T-helper 2 cell treated with Interferon-gamma antibody and Interleukin-4, amounts not matched to agents 100 ng/mL and 5 ng/mL, for 36 hours (primary cell): Measurements from ENCODE around the gene SDK2. TPM values are rescaled to one million over a fixed set of nuclear protein-coding genes. Genes with fewer than 3 reads are reported as not detected.
"Not testable (repeated sequence)": the region's sequence is repeated elsewhere in the genome, so short reads cannot be mapped to it uniquely, and the experiment has no call there.

Source experiments
- intact Hi-C: fragments of 100-400 bp; cut with micrococcal nuclease; formaldehyde crosslinking; loops from one replicate; pipeline ENCODE4 v1.15.1; 2023
- total RNA-seq: library from RNA; stranded (reverse); gene quantifications from 2 replicates; pipeline ENCODE4 v1.2.3, GENCODE V29; 2022

The SDK2 gene
- total RNA-seq, 1 donor from 2014 or later: 2.9 TPM

- intact Hi-C loops: no loop called here
Measured at GRCh38 chr17:73334771-73335513, 309.3 kb downstream of the SDK2 start.

DNA sequence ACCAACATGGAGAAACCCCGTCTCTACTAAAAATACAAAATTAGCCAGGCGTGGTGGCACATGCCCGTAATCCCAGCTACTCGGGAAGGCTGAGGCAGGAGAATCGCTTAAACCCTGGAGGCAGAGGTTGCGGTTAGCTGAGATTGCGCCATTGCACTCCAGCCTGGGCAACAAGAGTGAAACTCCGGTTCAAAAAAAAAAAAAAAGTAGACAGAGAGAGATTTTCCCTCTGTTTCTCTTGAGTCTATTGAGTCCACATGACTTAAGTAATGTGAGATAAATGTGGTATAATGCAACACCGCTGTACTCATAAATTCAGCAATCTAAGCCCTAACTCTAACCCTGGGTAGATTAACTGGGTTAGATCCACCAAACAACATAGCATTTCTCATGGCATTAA, 310.8 kb downstream of the SDK2 start:
- intact Hi-C loops: not testable (repeated sequence)

DNA sequence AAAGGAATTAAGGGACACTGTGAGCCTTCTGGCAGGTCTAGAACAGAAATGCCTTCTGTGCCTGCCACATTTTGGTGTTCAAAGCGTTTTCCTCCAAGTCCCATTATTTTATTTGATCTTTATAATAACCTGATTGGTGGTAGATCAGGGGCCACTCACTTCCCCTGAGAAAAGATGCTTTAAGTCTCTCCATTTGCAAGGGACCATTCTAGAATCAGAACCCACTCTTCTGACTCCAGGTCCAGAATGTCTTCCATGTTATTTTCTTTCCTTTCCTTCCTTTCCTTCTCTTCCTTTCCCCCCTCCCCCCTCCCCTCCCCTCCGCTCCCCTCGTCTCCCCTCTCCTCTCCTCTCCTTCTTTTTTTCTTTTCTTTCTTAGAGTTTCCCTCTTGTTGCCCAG, 313.2 kb downstream of the SDK2 start:
- intact Hi-C loops: no loop called here

- intact Hi-C loops: no loop called here
Measured at GRCh38 chr17:73327676-73328075, 316.6 kb downstream of the SDK2 start.

- intact Hi-C loops: no loop called here
Measured at GRCh38 chr17:73325527-73325842, 318.8 kb downstream of the SDK2 start.

GRCh38 chr17:73324711-73325526, 319.3 kb downstream of the SDK2 start:
- intact Hi-C loops: no loop called here

DNA sequence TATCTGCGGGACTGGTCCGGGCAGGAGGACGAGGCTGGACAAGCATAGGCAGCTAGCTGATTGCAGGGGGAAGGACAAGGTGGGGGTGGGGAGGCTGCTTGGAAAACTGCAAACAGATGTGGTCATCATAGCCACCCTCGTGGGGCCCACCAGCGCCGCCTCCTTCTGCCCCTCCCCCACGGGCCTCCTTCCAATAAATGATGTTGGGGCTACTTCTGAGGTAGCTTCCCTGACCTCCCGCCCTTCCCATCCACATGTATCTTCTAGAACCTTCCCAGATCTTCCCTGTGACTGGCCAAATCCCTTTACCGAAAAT, 320.1 kb downstream of the SDK2 start:
- intact Hi-C loops: no loop called here

DNA sequence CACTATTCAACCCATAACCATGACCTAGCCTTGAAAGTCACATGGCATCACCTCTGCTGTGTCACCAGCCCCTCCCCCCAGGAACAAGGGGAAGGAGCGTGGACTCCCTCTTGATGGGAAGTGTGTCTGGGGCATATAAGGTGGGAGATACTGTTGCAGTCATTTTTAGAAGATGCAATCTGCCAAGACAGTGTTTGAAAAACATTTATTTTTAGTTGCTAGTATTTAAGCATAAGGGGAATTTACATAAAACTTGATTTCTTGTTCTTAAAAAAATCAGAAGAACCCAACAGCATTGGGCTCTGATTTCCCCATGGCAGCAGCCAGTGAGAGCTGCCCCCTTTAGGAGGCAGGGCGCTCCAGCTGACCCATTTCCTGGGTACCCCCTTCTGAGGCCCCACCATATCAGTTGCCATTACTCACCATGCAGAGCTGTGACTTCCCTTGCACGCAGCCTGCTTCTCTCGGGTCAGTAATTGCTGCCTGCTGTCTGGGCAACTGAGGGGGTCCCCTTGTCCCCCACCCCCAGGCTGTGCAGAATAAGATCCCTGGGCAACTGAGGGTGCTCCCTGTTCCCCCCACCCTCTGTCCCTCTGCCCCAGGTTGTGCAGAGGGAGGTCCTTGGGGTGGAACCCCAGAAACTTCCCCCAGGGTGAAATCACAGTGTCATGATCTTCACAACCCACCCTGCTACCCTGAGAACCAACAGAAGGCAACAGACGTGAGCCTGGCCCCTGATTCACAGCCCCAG, 320.7 kb downstream of the SDK2 start:
- intact Hi-C loops: no loop called here

GRCh38 chr17:73320601-73321264, 323.5 kb downstream of the SDK2 start:
- intact Hi-C loops: no loop called here

- intact Hi-C loops: loop anchor here (10.0 kb wide), 1 partner anchor 885 kb away; the partner anchor contains the start of gene RPL38
Measured at GRCh38 chr17:73319766-73320165, 324.5 kb downstream of the SDK2 start.

- intact Hi-C loops: loop anchor here (10.0 kb wide), 1 partner anchor 886 kb away; the partner anchor contains the start of gene RPL38
Measured at GRCh38 chr17:73318836-73319235, 325.4 kb downstream of the SDK2 start.

GRCh38 chr17:73318427-73318813, 325.8 kb downstream of the SDK2 start:
- intact Hi-C loops: loop anchor here (10.0 kb wide), 1 partner anchor 886 kb away; the partner anchor contains the start of gene RPL38

GRCh38 chr17:73317513-73318426, 326.5 kb downstream of the SDK2 start:
- intact Hi-C loops: loop anchor here (10.0 kb wide), 1 partner anchor 887 kb away; the partner anchor contains the start of gene RPL38

DNA sequence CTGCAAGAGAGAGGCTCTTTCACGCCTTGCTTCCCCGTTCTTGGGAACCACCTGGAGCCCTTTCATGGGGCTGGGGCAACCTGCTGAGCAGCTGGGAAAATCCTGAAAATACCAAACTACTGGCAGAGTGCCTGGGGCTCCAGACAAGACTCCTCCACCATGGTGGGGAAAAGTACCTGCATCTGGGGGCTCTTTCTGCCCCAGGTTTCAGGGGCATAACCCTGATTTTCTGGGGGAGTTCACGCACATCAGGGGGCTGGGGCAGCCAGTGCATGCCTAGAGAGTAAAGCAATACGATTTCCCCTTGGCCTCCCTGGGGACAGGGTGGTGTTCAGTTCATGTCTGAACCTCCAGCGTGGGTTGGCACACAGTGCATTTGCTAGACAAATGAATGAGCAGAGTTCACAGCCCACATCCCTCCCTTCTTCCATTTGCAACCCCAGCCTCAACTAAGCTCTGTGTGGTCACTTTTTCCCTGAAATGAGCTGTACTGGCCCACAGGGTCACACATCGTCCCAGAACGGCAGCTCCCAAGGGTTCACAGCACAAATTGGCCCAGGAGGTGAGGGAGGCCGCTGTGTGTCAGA, 327.2 kb downstream of the SDK2 start:
- intact Hi-C loops: loop anchor here (10.0 kb wide), 1 partner anchor 888 kb away; the partner anchor contains the start of gene RPL38

DNA sequence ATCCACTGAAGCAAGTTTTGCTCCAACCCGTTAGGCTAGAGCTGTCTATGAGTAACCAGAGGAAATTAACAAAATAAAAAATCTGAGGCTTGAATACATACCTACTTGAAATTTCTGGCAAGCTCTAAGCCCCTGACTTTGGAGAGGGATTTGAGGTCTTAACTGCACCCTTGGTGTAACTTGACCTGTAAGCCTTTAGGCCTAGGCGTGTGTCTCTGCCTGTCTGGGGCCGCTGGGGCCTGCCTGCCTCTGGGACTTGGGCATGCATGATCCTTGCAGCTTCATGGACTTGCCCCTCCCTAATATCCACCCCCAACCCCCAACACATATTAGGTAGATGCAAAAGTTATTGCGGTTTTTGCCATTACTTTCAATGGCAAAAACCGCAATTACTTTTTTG, 328.8 kb downstream of the SDK2 start:
- intact Hi-C loops: loop anchor here (10.0 kb wide), 1 partner anchor 889 kb away; the partner anchor contains the start of gene RPL38

DNA sequence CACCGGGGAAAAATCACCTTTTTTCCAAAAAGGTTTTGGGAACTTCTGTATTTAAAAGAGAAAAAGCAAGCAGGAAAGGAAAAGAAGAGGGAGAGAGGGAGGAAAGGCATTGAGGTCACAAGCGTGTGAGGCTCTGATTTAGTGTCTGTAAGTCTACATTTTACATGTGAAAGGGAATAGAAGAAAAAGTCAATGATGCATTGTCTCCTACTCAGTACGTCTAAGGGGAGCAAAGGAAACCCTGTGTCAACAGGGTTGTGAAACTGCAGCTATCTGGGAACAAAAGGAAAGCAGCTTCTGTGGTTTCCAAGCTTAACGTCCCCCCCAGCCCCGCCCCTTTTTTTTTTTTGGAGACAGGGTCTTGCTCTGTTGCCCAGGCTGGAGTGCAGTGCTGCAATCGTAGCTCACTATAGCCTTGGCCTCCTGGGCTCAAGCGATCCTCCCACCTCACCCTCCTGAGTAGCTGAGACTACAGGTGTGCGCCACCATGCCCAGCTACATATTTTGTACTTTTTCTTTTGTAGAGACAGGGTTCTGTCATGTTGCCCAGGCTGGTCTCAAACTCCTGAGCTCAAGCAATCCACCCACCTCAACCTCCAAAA, 330.6 kb downstream of the SDK2 start:
- intact Hi-C loops: loop anchor here (5.0 to 10.0 kb wide), 2 partner anchors 586 to 891 kb away; partner anchors contain the start of gene RPL38

DNA sequence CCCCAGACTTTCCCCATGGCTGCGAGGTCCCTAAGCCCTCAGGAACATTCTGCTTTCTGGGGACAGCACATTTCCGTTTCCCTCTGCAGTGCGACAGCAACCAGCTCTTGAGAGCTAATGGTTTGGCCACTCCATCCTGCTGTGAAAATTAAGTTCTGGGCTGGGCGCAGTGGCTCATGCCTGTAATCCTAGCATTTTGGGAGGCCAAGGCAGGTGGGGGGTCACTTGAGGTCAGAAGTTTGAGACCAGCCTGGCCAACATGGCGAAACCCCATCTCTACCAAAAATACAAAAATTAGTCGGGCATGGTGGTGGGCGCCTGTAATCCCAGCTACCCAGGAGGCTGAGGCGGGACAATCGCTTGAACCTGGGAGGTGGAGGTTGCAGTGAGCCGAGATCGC, 331.4 kb downstream of the SDK2 start:
- intact Hi-C loops: loop anchor here (1.0 to 10.0 kb wide), 3 partner anchors 81 to 892 kb away; partner anchors contain the start of gene RPL38

DNA sequence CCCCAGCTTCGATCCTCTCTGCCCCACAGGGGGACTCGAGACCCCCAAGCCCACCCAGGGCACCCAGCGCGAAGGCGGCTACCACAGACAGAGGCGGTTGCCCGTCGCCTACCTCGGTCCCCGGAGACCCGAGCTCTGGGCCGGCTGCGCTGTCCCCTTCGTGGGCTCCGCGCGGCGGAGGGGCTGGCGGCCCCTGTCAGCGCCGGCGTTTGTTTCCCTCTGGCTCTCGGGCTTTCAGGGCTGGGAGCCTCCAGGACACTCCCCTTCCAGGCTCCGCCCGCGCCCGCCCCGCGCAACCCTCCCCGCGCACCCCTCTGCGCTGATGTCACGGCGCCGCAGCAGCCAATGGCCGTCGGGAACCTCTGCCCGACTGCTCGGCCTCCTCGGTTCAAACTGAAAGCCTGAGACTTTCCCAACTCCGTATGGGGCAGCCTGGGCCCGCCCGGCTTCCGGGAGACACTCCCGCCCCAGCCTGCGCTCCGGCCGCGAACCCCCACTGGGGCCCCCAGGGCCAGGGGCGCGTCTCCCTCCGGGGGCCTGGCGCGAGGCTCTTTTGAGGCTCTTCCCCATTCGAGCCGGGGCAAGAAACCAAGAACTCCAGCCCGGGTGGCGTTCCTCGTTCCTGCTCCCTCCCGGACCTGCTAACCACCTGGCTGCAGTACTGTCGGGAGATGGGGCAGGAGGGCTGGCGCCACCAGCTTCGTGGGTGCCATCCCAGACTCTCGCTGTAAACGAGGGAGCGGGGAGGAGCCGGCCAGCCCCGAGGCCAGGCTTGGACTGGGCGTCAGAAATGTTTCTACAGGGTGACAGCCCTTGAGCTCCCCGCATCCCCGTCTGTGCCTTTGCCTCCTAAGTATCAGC, 332.2 kb downstream of the SDK2 start, which contains the start of gene CDC42EP4:
TSS of gene CDC42EP4 (minus strand) at position 221 of the 861 bp plus-strand sequence. CDS start 25,501 bp downstream, outside the sequence.
- intact Hi-C loops: loop anchor here (1.0 to 10.0 kb wide), 7 partner anchors 57 to 893 kb away; partner anchors contain the start of genes RPL38 and SLC39A11
